ENCODE data around the gene ACTL10. TPM values are rescaled to one million over a fixed set of nuclear protein-coding genes. Genes with fewer than 3 reads are reported as not detected.

The ACTL10 gene
- total and polyA plus RNA-seq, 2 of the 13 experiments (the other 11 are each of a cell fraction or from before 2014, with no cell fraction given), result not detected

GRCh38 chr20:33673410-33674293, 6.9 kb downstream of the ACTL10 start (continued):
- TF ChIP-seq CHCHD3 (CRISPR knock-in tag; IDR thresholded peaks at IDR 0.05) (peak; percentile 60), HDAC2 (CRISPR knock-in tag; IDR thresholded peaks at IDR 0.05) (peak; percentile 5; the same call in 1 of the 2 replicates), HNRNPH1 (optimal IDR thresholded peaks at IDR 0.05; ENCODE audit: low read depth, low read length) (no peak), CENPX (CRISPR knock-in tag; IDR thresholded peaks at IDR 0.05) (no peak), ZNF260 (CRISPR knock-in tag; IDR thresholded peaks at IDR 0.05; ENCODE audit: borderline replicate concordance, low read depth) (no peak), USF2 (IDR thresholded peaks at IDR 0.05; ENCODE audit: low read depth, low read length) (no peak), USF2 (CRISPR knock-in tag; IDR thresholded peaks at IDR 0.05; ENCODE audit: borderline replicate concordance) (no peak; the same call in 1 of the 2 replicates), POLR2AphosphoS2 (IDR thresholded peaks at IDR 0.05; ENCODE audit: low read depth, low read length) (no peak), ZNF749 (CRISPR knock-in tag; IDR thresholded peaks at IDR 0.05; ENCODE audit: borderline replicate concordance) (peak; percentile 65; the same call in 1 of the 2 replicates), SMAD1 (CRISPR knock-in tag; IDR thresholded peaks at IDR 0.05; ENCODE audit: borderline replicate concordance, low read depth) (no peak), JARID2 (CRISPR knock-in tag; IDR thresholded peaks at IDR 0.05; ENCODE audit: insufficient replicate concordance) (no peak), ZNF317 (CRISPR knock-in tag; IDR thresholded peaks at IDR 0.05) (no peak), ZNF639 (CRISPR knock-in tag; conservative IDR thresholded peaks at IDR 0.05) (0 out of 2 replicates have a peak, but pooled peaks have one; percentile 28), ZNF251 (CRISPR knock-in tag; IDR thresholded peaks at IDR 0.05) (no peak), SALL1 (CRISPR knock-in tag; IDR thresholded peaks at IDR 0.05) (no peak), TCF7 (IDR thresholded peaks at IDR 0.05; ENCODE audit: low read depth) (no peak), ETS1 (CRISPR knock-in tag; IDR thresholded peaks at IDR 0.05) (0 out of 2 replicates have a peak, but pooled peaks have one; percentile 9), ZNF432 (CRISPR knock-in tag; IDR thresholded peaks at IDR 0.05; ENCODE audit: borderline replicate concordance) (no peak), TOPORS (CRISPR knock-in tag; IDR thresholded peaks at IDR 0.05) (no peak), TBX3 (IDR thresholded peaks at IDR 0.05; ENCODE audit: borderline replicate concordance) (no peak), MEIS1 (CRISPR knock-in tag; IDR thresholded peaks at IDR 0.05; ENCODE audit: borderline replicate concordance) (peak; percentile 35; the same call in 1 of the 2 replicates), ZKSCAN5 (CRISPR knock-in tag; IDR thresholded peaks at IDR 0.05) (peak; percentile 18; the same call in 1 of the 2 replicates)
- TF ChIP-seq, protein P1, sequence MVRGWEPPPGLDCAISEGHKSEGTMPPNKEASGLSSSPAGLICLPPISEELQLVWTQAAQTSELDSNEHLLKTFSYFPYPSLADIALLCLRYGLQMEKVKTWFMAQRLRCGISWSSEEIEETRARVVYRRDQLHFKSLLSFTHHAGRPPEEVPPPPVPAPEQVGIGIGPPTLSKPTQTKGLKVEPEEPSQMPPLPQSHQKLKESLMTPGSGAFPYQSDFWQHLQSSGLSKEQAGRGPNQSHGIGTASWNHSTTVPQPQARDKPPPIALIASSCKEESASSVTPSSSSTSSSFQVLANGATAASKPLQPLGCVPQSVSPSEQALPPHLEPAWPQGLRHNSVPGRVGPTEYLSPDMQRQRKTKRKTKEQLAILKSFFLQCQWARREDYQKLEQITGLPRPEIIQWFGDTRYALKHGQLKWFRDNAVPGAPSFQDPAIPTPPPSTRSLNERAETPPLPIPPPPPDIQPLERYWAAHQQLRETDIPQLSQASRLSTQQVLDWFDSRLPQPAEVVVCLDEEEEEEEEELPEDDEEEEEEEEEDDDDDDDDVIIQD (CRISPR knock-in tag; IDR thresholded peaks at IDR 0.05; ENCODE audit: low read depth), result no peak
